HG02852 (cell line): Measurements from ENCODE around the gene HOXA3.

Experiments
- ATAC-seq: cut with Tn5 transposase; IDR thresholded peaks from one replicate; pipeline ENCODE4 v1.9.1; 2021; ENCODE audit warnings: mild to moderate bottlenecking, moderate library complexity; ENCODE audit not compliant: unreplicated experiment

The HOXA3 gene

GRCh38 chr7:27106181-27106900 is 46.0 kb downstream of the HOXA3 start:
- ATAC-seq: no peak

- ATAC-seq: no peak
Observed at GRCh38 chr7:27105301-27106031, 46.9 kb downstream of the HOXA3 start.

GRCh38 chr7:27104341-27105058 is 47.9 kb downstream of the HOXA3 start:
- no peak for ATAC-seq

- no peak for ATAC-seq
Observed at GRCh38 chr7:27103489-27104226, 48.7 kb downstream of the HOXA3 start.

- no peak for ATAC-seq
Observed at GRCh38 chr7:27102581-27103442, 49.6 kb downstream of the HOXA3 start, which contains the start of gene HOXA2. HOXA2 (minus strand) TSS chr7:27102683; CDS start chr7:27102500, 183 bp downstream.

GRCh38 chr7:27101957-27102580 is 50.3 kb downstream of the HOXA3 start:
- ATAC-seq: no peak

- no peak for ATAC-seq
Observed at GRCh38 chr7:27101171-27101956, 51.0 kb downstream of the HOXA3 start.

- ATAC-seq: no peak
Observed at GRCh38 chr7:27100694-27101170, 51.7 kb downstream of the HOXA3 start.

GRCh38 chr7:27099453-27100370 is 52.7 kb downstream of the HOXA3 start:
- no peak for ATAC-seq

GRCh38 chr7:27098578-27099451 is 53.6 kb downstream of the HOXA3 start:
- no peak for ATAC-seq

GRCh38 chr7:27097686-27098577 is 54.5 kb downstream of the HOXA3 start:
- no peak for ATAC-seq

GRCh38 chr7:27096768-27097514 is 55.4 kb downstream of the HOXA3 start:
- no peak for ATAC-seq

- ATAC-seq: peak; percentile 87
Observed at GRCh38 chr7:27095897-27096767, 56.3 kb downstream of the HOXA3 start, which contains the start of gene HOXA1. HOXA1 (minus strand) TSS chr7:27096000; CDS start chr7:27095912, 88 bp downstream.
